Upper lobe of right lung (tissue), 1 donor: Measurements from ENCODE around the gene PALM3. TPM values are rescaled to one million over a fixed set of nuclear protein-coding genes. Genes with fewer than 3 reads are reported as not detected.

Source experiments
- ATAC-seq: fragments of 200-7000 bp; cut with Tn5 transposase; one replicate; pipeline ENCODE4 v1.9.1; 2020; ENCODE audit warnings: mild to moderate bottlenecking, moderate library complexity
- DNase-seq: peaks from one replicate; pipeline ENCODE4 v3.0.0-alpha.2; 2020
- H3K27ac ChIP-seq: fragments of 200-600 bp; one replicate; pipeline ENCODE4 v1.8.0; 2022
- H3K27me3 ChIP-seq: fragments of 200-600 bp; one replicate; pipeline ENCODE4 v1.8.0; 2022; ENCODE audit warnings: mild to moderate bottlenecking
- H3K36me3 ChIP-seq: fragments of 200-600 bp; one replicate; pipeline ENCODE4 v1.8.0; 2022
- H3K4me1 ChIP-seq: fragments of 200-600 bp; one replicate; pipeline ENCODE4 v1.8.0; 2022
- H3K4me3 ChIP-seq: fragments of 200-600 bp; one replicate; pipeline ENCODE4 v1.8.0; 2022; ENCODE audit warnings: mild to moderate bottlenecking
- H3K9me3 ChIP-seq: fragments of 200-600 bp; one replicate; pipeline ENCODE4 v1.8.0; 2022
- CTCF ChIP-seq: fragments of 200-600 bp; IDR thresholded peaks from one replicate; pipeline ENCODE4 v1.8.0; 2022; ENCODE audit warnings: antibody characterized with exemption
- intact Hi-C: fragments of 100-400 bp; cut with DNase I; formaldehyde crosslinking; loops from one replicate; pipeline ENCODE4 v1.11.0; 2022
- total RNA-seq: library from RNA; stranded (reverse); fragmentation: NEBNext Ultra II Directional; extraction: Animal tissue kit (Norgen Biotek cat#: 25700); gene quantifications from one replicate; pipeline ENCODE4 v1.2.1, GENCODE V29; 2021
- donor health status: DM: no; HTN: yes; CAD: no; lungs with severe emphysema.

Gene PALM3
- total RNA-seq, 1 donor from 2014 or later: 10.0 TPM

GRCh38 chr19:14091081-14091812 is 29.4 kb upstream of the PALM3 start:
- Histone ChIP-seq H3K9me3 (peaks cover 9% of the 10 kb centered on the region), H3K36me3 (peaks cover 12% of the 10 kb centered on the region), H3K27ac (peak overlapping the region; percentile 76), H3K4me1 (no peaks in the 10 kb centered on the region), H3K27me3 (no peaks in the 10 kb centered on the region), H3K4me3 (peak overlapping the region; percentile 66)
- intact Hi-C loops: no loop called here
- ATAC-seq: peak; percentile 89
- peak; percentile 81 for DNase-seq
- TF ChIP-seq CTCF: peak; percentile 36

GRCh38 chr19:14090509-14091080 is 28.7 kb upstream of the PALM3 start, which contains the start of gene SAMD1:
Gene SAMD1 (minus strand): TSS chr19:14090751.
- DNase-seq: peak; percentile 95
- no peak for TF ChIP-seq CTCF
- Histone ChIP-seq H3K27ac (peak within 1 kb of the TSS; percentile 76), H3K9me3 (peaks cover 9% of the 10 kb centered on the region), H3K4me1 (no peaks in the 10 kb centered on the region), H3K27me3 (no peaks in the 10 kb centered on the region), H3K4me3 (peak within 1 kb of the TSS; percentile 66), H3K36me3 (peaks cover 11% of the 10 kb centered on the region)
- ATAC-seq: peak; percentile 84
- intact Hi-C loops: no loop called here

GRCh38 chr19:14089662-14090508 is 28.0 kb upstream of the PALM3 start:
- ATAC-seq (peak; percentile 3), DNase-seq (peak; percentile 83)
- Histone ChIP-seq H3K4me1 (no peaks in the 10 kb centered on the region), H3K9me3 (peaks cover 9% of the 10 kb centered on the region), H3K27me3 (no peaks in the 10 kb centered on the region), H3K4me3 (peak overlapping the region; percentile 66), H3K36me3 (peaks cover 11% of the 10 kb centered on the region), H3K27ac (peak overlapping the region; percentile 55)
- TF ChIP-seq CTCF: no peak
- intact Hi-C loops: no loop called here

- intact Hi-C loops: no loop called here
- Histone ChIP-seq H3K4me3 (peak overlapping the region; percentile 49), H3K27ac (no peak overlapping the region), H3K9me3 (peaks cover 9% of the 10 kb centered on the region), H3K27me3 (no peaks in the 10 kb centered on the region), H3K36me3 (peaks cover 11% of the 10 kb centered on the region), H3K4me1 (no peaks in the 10 kb centered on the region)
- ATAC-seq (no peak), DNase-seq (no peak)
- TF ChIP-seq CTCF: peak; percentile 18
These were observed 27.5 kb upstream of the PALM3 start for GRCh38 chr19:14089412-14089661.

GRCh38 chr19:14088634-14089411 is 26.9 kb upstream of the PALM3 start:
- H3K4me3 ChIP-seq: peak overlapping the region; percentile 49
- TF ChIP-seq CTCF: no peak
- intact Hi-C loops: no loop called here

More at GRCh38 chr19:14088634-14089411, 26.9 kb upstream of the PALM3 start:
- no peak for ATAC-seq
- no peaks in the 10 kb centered on the region for H3K27me3 ChIP-seq
- DNase-seq: no peak
- H3K27ac ChIP-seq: no peak overlapping the region
- peaks cover 9% of the 10 kb centered on the region for H3K9me3 ChIP-seq
- peaks cover 11% of the 10 kb centered on the region for H3K36me3 ChIP-seq
- H3K4me1 ChIP-seq: no peaks in the 10 kb centered on the region
